Naive thymus-derived CD4-positive, alpha-beta T cell (primary cell): Measurements from ENCODE around the gene PDGFD. TPM values are rescaled to one million over a fixed set of nuclear protein-coding genes. Genes with fewer than 3 reads are reported as not detected.

Experiments used
- ATAC-seq: fragments of 150-1000 bp; cut with Tn5 transposase; 2 replicates; pipeline ENCODE4 v1.10.0; 2021; ENCODE audit warnings: mild to moderate bottlenecking, moderate library complexity
- CTCF ChIA-PET: fragments of 350-600 bp; sonication (Branson Sonifier 250); formaldehyde crosslinking; loops from one replicate; lab custom pipeline; 2021; ENCODE audit warnings: antibody characterized with exemption; lab: Charles Lee
- POLR2A ChIA-PET: fragments of 350-600 bp; sonication (Branson Sonifier 250); formaldehyde crosslinking; loops from one replicate; lab custom pipeline; 2021; ENCODE audit warnings: antibody characterized with exemption, inconsistent platforms; lab: Charles Lee
- DNase-seq, 9 donors: peaks; one replicate each; pipeline versions ENCODE4 v3.0.0 to v3.0.0-alpha.2; 2020 to 2022; ENCODE audit warnings: mixed read lengths in 1 of 9
- H3K27ac ChIP-seq: one replicate; pipeline ENCODE4 v1.7.0; 2013; ENCODE audit warnings: mild to moderate bottlenecking, low read depth, low read length, moderate library complexity
- H3K27me3 ChIP-seq, 2 donors: one replicate each; pipeline ENCODE4 v1.7.0; 2013; ENCODE audit warnings: low read length in 2 of 2, mild to moderate bottlenecking in 2 of 2, moderate library complexity in 2 of 2; ENCODE audit not compliant: control insufficient read depth in 2 of 2, insufficient read depth in 2 of 2
- H3K36me3 ChIP-seq, 3 experiments: 1 replicate in 2 of 3; 2 replicates in 1 of 3; pipeline ENCODE4 v1.7.0; 2013; ENCODE audit warnings: low read length in 3 of 3, mild to moderate bottlenecking in 3 of 3, moderate library complexity in 1 of 3; ENCODE audit not compliant: insufficient read depth in 3 of 3, control insufficient read depth in 2 of 3
- H3K4me1 ChIP-seq, 2 donors: one replicate each; pipeline ENCODE4 v1.7.0; 2013; ENCODE audit warnings: low read length in 2 of 2, mild to moderate bottlenecking in 2 of 2, moderate library complexity in 1 of 2; ENCODE audit not compliant: control insufficient read depth in 2 of 2, insufficient read depth in 2 of 2
- H3K4me3 ChIP-seq: 2 replicates; pipeline ENCODE4 v1.7.0; 2013; ENCODE audit warnings: mild to moderate bottlenecking, low read length
- H3K9me3 ChIP-seq, 3 experiments: 1 replicate in 2 of 3; 2 replicates in 1 of 3; pipeline ENCODE4 v1.7.0; 2013; ENCODE audit warnings: low read length in 3 of 3; ENCODE audit not compliant: control insufficient read depth in 2 of 3
- H3K27ac Mint-ChIP-seq, 9 donors: one replicate each; pipeline ENCODE4 v1.8.0; 2020 to 2022; ENCODE audit warnings: mixed read lengths in 9 of 9, mild to moderate bottlenecking in 8 of 9, moderate library complexity in 5 of 9, inconsistent platforms in 2 of 9
- H3K27me3 Mint-ChIP-seq, 5 donors: one replicate each; pipeline ENCODE4 v1.8.0; 2021 to 2022; ENCODE audit warnings: mixed read lengths in 5 of 5, mild to moderate bottlenecking in 1 of 5
- H3K36me3 Mint-ChIP-seq, 5 donors: one replicate each; pipeline ENCODE4 v1.8.0; 2020 to 2022; ENCODE audit warnings: mixed read lengths in 5 of 5, mild to moderate bottlenecking in 3 of 5, inconsistent platforms in 1 of 5
- H3K4me1 Mint-ChIP-seq, 7 donors: one replicate each; pipeline ENCODE4 v1.8.0; 2020 to 2022; ENCODE audit warnings: mixed read lengths in 7 of 7, mild to moderate bottlenecking in 3 of 7, inconsistent platforms in 1 of 7
- H3K4me3 Mint-ChIP-seq, 10 donors: one replicate each; pipeline ENCODE4 v1.8.0; 2020 to 2022; ENCODE audit warnings: mild to moderate bottlenecking in 10 of 10, mixed read lengths in 10 of 10, moderate library complexity in 6 of 10, inconsistent platforms in 2 of 10
- H3K9me3 Mint-ChIP-seq, 11 donors: one replicate each; pipeline ENCODE4 v1.8.0; 2020 to 2022; ENCODE audit warnings: mixed read lengths in 11 of 11, mild to moderate bottlenecking in 4 of 11, inconsistent platforms in 1 of 11, moderate library complexity in 1 of 11
- intact Hi-C, 2 donors: fragments of 100-400 bp; cut with micrococcal nuclease; formaldehyde crosslinking; loops; one replicate each; pipeline ENCODE4 v1.15.1; 2023
- polyA plus RNA-seq, 2 donors: library from polyadenylated mRNA; unstranded; fragments of 300-500 nt; fragmentation: Illumina TruSeq; gene quantifications; one replicate each; pipeline ENCODE4 v1.2.3, GENCODE V29; 2021
- total RNA-seq, 6 experiments: library from RNA in 5 of 6; stranded (reverse) in 5 of 6; gene quantifications; 1 replicate in 5 of 6; 2 replicates in 1 of 6; pipeline ENCODE4 v1.2.3 and lab custom pipeline; 2021 to 2026

Gene PDGFD
- total and polyA plus RNA-seq, 7 experiments from 2014 or later: 0.05 to 3.6 (median 0.26) TPM; not detected in 3

DNA sequence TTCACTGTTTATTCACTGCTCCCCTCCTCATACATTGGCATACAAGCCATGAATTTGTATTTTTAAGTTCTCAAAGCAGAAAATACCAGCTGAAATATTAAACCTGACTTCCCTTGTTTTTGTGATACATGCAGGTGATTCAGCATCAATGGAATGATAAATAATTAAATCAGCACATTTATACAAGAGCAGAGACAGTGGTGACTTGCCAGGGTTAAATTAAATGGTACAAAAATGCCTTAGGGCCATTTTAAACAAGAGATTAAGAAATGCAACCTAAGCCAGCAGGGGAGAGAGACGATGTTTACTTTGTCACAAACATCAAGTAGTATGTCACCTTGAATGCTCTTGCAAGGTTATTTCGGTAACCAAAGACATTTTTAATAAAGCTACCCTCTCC, 223.4 kb downstream of the PDGFD start:
- POLR2A ChIA-PET: no interaction called here
- Mint-ChIP-seq H3K27ac (no peak overlapping the region), H3K9me3 (peaks cover 0 to 4% (median 0%) of the 10 kb centered on the region in 11 donors), H3K4me1 (no peaks in the 10 kb centered on the region), H3K4me3 (no peak overlapping the region), H3K27me3 (no peaks in the 10 kb centered on the region), H3K36me3 (no peaks in the 10 kb centered on the region)
- Histone ChIP-seq H3K36me3 (no peaks in the 10 kb centered on the region), H3K4me3 (no peak overlapping the region), H3K4me1 (no peaks in the 10 kb centered on the region), H3K27me3 (no peaks in the 10 kb centered on the region), H3K9me3 (no peaks in the 10 kb centered on the region), H3K27ac (no peak overlapping the region)
- DNase-seq: no peak
- intact Hi-C loops: no loop called here
- ATAC-seq: no peak
- CTCF ChIA-PET: no interaction called here

DNA sequence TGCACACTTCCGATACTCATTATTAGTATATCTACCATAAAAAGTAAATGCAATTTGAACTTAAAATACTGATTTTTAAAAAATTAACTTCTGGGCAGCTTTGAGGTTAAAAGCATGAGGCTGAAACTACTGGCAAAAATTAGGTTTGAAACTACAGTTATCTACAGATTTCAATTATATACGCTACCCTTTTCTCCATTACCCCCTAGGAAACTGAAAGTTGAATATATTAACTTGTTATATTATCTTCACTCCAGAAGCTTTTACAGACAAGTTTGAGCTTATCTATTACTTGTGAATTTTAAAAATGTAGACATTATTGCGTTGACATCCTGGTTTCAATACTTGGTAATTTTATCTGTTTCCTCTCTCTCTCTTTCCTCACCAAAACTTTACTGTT, 224.3 kb downstream of the PDGFD start:
- no peak for DNase-seq
- Mint-ChIP-seq H3K4me3 (no peak overlapping the region), H3K27me3 (no peaks in the 10 kb centered on the region), H3K9me3 (peaks cover 0 to 4% (median 0%) of the 10 kb centered on the region in 11 donors), H3K27ac (no peak overlapping the region), H3K4me1 (no peaks in the 10 kb centered on the region), H3K36me3 (no peaks in the 10 kb centered on the region)
- Histone ChIP-seq H3K4me1 (no peaks in the 10 kb centered on the region), H3K9me3 (no peaks in the 10 kb centered on the region), H3K4me3 (no peak overlapping the region), H3K36me3 (no peaks in the 10 kb centered on the region), H3K27ac (no peak overlapping the region), H3K27me3 (no peaks in the 10 kb centered on the region)
- no peak for ATAC-seq
- ChIA-PET POLR2A (no interaction called here), CTCF (no interaction called here)
- intact Hi-C loops: no loop called here

DNA sequence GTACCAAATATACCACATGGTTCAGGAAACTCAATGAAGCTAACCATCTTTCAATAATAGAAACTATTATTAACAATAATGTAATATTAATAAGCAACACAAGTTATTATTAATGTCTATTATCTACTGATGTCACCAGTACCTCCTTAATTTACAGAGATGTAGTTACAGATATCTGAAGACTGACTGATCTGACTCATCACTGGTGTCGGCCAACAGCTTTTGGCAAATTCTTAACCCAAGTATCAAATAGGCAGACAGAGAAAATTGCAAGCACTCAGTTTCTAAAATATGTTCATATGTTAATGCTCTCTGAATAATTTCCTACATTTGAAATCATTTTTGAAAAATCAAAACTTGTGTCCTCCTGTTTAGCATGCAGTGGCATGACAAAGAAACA, 227.9 kb downstream of the PDGFD start:
- no peak for DNase-seq
- no peaks in the 10 kb centered on the region for H3K36me3 ChIP-seq
- no peaks in the 10 kb centered on the region for H3K4me1 ChIP-seq
- Mint-ChIP-seq H3K4me3 (no peak overlapping the region), H3K27ac (no peak overlapping the region), H3K4me1 (no peaks in the 10 kb centered on the region), H3K9me3 (peaks cover 0 to 5% (median 0%) of the 10 kb centered on the region in 11 donors), H3K36me3 (no peaks in the 10 kb centered on the region), H3K27me3 (no peaks in the 10 kb centered on the region)
- ATAC-seq: no peak
- H3K27me3 ChIP-seq: no peaks in the 10 kb centered on the region
- no peak overlapping the region for H3K27ac ChIP-seq
- H3K9me3 ChIP-seq: no peaks in the 10 kb centered on the region
- CTCF ChIA-PET: no interaction called here
- intact Hi-C loops: no loop called here
- no peak overlapping the region for H3K4me3 ChIP-seq
- POLR2A ChIA-PET: no interaction called here

DNA sequence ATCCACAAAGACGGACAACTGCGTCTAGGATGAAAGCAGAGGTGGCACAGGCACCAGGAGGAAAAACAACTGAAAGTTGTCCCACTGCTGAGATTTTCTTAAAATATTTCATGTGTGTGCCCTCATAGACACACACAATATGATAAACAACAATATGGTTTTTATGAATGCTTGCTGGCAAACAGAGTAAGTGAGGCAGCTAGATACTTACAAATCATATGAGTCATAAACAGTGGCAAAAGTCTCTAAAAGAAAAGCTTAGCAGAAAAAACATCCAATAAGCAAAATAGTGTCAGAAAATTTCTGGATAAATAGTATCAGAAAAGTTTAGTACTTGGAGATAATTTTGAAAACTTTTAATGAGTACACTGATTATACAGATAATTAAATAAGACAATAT, 228.7 kb downstream of the PDGFD start:
- Mint-ChIP-seq H3K4me3 (no peak overlapping the region), H3K27ac (no peak overlapping the region), H3K27me3 (no peaks in the 10 kb centered on the region), H3K36me3 (no peaks in the 10 kb centered on the region), H3K4me1 (no peaks in the 10 kb centered on the region), H3K9me3 (peaks cover 0 to 5% (median 0%) of the 10 kb centered on the region in 11 donors)
- no peaks in the 10 kb centered on the region for H3K4me1 ChIP-seq
- POLR2A ChIA-PET: no interaction called here
- H3K9me3 ChIP-seq: no peaks in the 10 kb centered on the region
- intact Hi-C loops: no loop called here
- H3K27ac ChIP-seq: no peak overlapping the region
- H3K27me3 ChIP-seq: no peaks in the 10 kb centered on the region
- H3K36me3 ChIP-seq: no peaks in the 10 kb centered on the region
- DNase-seq (no peak), ATAC-seq (no peak)
- no peak overlapping the region for H3K4me3 ChIP-seq
- CTCF ChIA-PET: no interaction called here

DNA sequence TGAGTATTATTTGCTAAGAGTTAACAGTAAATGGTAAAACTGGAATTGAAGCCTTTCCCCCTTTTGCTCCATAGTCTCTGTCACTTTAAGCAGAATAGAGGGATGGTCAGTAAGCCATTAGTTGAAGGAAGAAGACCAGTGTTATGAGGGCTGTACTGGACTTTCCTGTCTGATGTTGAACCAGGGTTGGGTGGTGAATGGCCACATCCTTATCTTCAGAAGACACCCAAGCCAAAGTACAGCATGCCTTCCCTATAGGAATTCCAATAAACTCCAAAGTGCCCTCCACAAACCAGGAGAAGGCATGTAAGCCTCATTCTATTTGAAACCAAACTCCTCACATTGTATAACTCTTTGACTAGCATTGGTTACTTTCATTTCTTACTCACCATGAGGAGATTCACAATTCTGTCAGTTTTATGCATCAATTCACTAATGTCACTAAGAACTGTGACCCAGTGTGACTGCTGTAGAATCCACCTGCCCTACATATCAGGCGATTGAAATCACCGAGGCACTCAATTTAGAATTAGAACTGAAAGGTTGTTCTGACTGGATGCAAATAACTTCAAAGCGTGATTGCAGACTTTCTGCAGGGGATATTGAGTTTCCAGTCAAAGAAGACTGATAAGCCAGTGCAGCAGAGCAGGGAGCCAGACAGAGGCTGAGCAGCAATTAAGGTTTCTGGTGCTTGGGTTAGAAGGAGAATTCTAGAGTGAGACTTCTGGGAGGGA, 234.6 kb downstream of the PDGFD start:
- DNase-seq (no peak), ATAC-seq (no peak)
- H3K36me3 ChIP-seq: no peaks in the 10 kb centered on the region
- no peak overlapping the region for H3K27ac ChIP-seq
- Mint-ChIP-seq H3K36me3 (no peaks in the 10 kb centered on the region), H3K27ac (no peak overlapping the region), H3K27me3 (no peaks in the 10 kb centered on the region), H3K4me1 (no peaks in the 10 kb centered on the region), H3K4me3 (no peak overlapping the region), H3K9me3 (peaks cover 0 to 4% (median 0%) of the 10 kb centered on the region in 11 donors)
- H3K27me3 ChIP-seq: no peaks in the 10 kb centered on the region
- H3K4me3 ChIP-seq: no peak overlapping the region
- no peaks in the 10 kb centered on the region for H3K9me3 ChIP-seq
- intact Hi-C loops: no loop called here
- H3K4me1 ChIP-seq: no peaks in the 10 kb centered on the region
- CTCF ChIA-PET: no interaction called here
- POLR2A ChIA-PET: no interaction called here

DNA sequence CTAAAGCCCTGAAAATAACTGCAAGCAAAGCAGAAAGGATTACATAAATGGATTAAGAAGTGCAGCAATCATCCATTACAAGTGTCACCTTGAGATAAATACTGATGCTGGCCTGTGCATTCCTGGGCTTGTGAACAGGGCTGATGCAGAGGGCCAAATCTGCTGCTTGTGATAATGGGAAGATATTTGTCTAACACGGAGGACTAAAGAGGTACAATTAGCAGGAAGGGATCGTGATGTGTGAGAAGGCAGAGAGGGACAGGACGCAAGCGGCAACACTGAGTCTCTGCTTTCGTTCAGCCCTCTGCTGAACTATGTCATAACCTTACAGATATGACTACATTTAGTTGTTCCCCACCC, 235.2 kb downstream of the PDGFD start:
- POLR2A ChIA-PET: no interaction called here
- CTCF ChIA-PET: no interaction called here
- Mint-ChIP-seq H3K9me3 (no peaks in the 10 kb centered on the region), H3K36me3 (no peaks in the 10 kb centered on the region), H3K27me3 (no peaks in the 10 kb centered on the region), H3K4me1 (no peaks in the 10 kb centered on the region), H3K4me3 (no peak overlapping the region), H3K27ac (no peak overlapping the region)
- intact Hi-C loops: no loop called here
- no peak overlapping the region for H3K4me3 ChIP-seq
- DNase-seq: no peak
- ATAC-seq: no peak
- H3K36me3 ChIP-seq: no peaks in the 10 kb centered on the region
- H3K27ac ChIP-seq: no peak overlapping the region
- no peaks in the 10 kb centered on the region for H3K27me3 ChIP-seq
- no peaks in the 10 kb centered on the region for H3K9me3 ChIP-seq
- H3K4me1 ChIP-seq: no peaks in the 10 kb centered on the region

DNA sequence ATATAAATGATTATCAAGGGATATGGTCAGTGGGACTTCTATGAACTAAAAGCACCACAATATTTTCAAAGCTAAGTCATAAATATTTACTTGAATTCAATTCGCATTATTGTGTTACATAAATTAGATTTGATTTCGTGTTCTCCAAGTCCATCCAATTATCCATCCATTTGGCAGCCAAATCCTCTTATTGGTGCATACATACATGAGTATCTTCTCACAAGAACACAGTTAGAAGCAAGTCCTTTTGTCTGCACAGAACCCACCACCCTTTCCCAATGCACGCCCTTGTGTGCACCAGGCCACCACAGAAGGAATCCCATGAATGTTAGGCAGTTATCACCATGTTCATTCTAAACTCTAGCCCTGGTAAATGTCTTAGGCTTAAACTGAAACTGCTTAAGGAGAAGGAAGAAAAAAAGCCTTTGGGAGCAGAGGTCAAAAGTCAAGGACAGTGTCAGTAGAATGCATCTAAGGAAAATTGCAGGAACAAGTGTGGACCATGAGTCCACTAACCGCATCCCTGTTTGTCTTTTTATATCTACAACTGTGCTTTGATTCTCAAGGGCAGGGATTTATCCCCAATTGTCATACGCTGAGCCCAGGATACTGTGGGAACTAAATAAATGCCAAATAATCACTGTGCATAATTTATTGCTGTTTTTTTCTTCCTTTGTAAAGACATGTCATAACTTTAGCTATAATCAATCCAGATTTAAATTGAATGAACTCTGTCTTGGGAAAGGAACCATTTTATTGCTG, 235.7 kb downstream of the PDGFD start:
- intact Hi-C loops: no loop called here
- H3K27me3 ChIP-seq: no peaks in the 10 kb centered on the region
- no peaks in the 10 kb centered on the region for H3K36me3 ChIP-seq
- Mint-ChIP-seq H3K4me1 (no peaks in the 10 kb centered on the region), H3K36me3 (no peaks in the 10 kb centered on the region), H3K9me3 (no peaks in the 10 kb centered on the region), H3K27me3 (no peaks in the 10 kb centered on the region), H3K27ac (no peak overlapping the region), H3K4me3 (no peak overlapping the region)
- H3K9me3 ChIP-seq: no peaks in the 10 kb centered on the region
- DNase-seq (no peak), ATAC-seq (no peak)
- no peak overlapping the region for H3K4me3 ChIP-seq
- no peaks in the 10 kb centered on the region for H3K4me1 ChIP-seq
- ChIA-PET POLR2A (no interaction called here), CTCF (no interaction called here)
- H3K27ac ChIP-seq: no peak overlapping the region
